Heart right ventricle (tissue), 16 donors: ENCODE data around the gene HS6ST1. TPM values are rescaled to one million over a fixed set of nuclear protein-coding genes. Genes with fewer than 3 reads are reported as not detected.

Experiments used
- ATAC-seq, 8 donors: fragments of 200-7000 bp; cut with Tn5 transposase; one replicate each; pipeline ENCODE4 v1.9.1; 2020; ENCODE audit warnings: mild to moderate bottlenecking in 8 of 8, moderate library complexity in 8 of 8, moderate number of reproducible peaks in 1 of 8
- DNase-seq, 2 donors: peaks; one replicate each; pipeline ENCODE4 v3.0.0-alpha.2; 2020
- H3K27ac ChIP-seq, 10 donors: fragments of 200-600 bp; sonication (generic) in 2 of 10; one replicate each; pipeline versions ENCODE4 v1.5.0 to v1.8.0; 2020 to 2022; ENCODE audit warnings: mild to moderate bottlenecking in 3 of 10
- H3K27me3 ChIP-seq, 7 donors: fragments of 200-600 bp; one replicate each; pipeline ENCODE4 v1.8.0; 2021 to 2022; ENCODE audit warnings: mild to moderate bottlenecking in 2 of 7
- H3K36me3 ChIP-seq, 9 donors: fragments of 200-600 bp; sonication (generic) in 1 of 9; one replicate each; pipeline versions ENCODE4 v1.5.0 to v1.8.0; 2020 to 2022; ENCODE audit warnings: mild to moderate bottlenecking in 2 of 9
- H3K4me1 ChIP-seq, 9 donors: fragments of 200-600 bp; sonication (generic) in 1 of 9; one replicate each; pipeline versions ENCODE4 v1.5.0 to v1.8.0; 2020 to 2022; ENCODE audit warnings: mild to moderate bottlenecking in 4 of 9
- H3K4me3 ChIP-seq, 10 donors: fragments of 200-600 bp; sonication (generic) in 2 of 10; one replicate each; pipeline versions ENCODE4 v1.5.0 to v1.8.0; 2020 to 2022; ENCODE audit warnings: mild to moderate bottlenecking in 7 of 10, moderate library complexity in 2 of 10
- H3K9me3 ChIP-seq, 11 donors: fragments of 200-600 bp in 10 of 11; sonication (generic) in 2 of 11; one replicate each; pipeline versions ENCODE4 v1.5.0 to v1.8.0; 2013 to 2022; ENCODE audit warnings: mild to moderate bottlenecking in 2 of 11, control low read depth in 1 of 11, moderate library complexity in 1 of 11
- WGBS, 2 donors: extraction: QIAGEN DNeasy Blood & Tissue Kit; methylation state at CpG; one replicate each; pipeline ENCODE4 v1.1.7; 2013; ENCODE audit warnings: inconsistent platforms in 1 of 2; 5-methylcytosine and 5-hydroxymethylcytosine counted together
- intact Hi-C, 10 donors: fragments of 100-400 bp; cut with DNase I; formaldehyde crosslinking; loops; one replicate each; pipeline versions ENCODE4 v1.11.1 to v1.14.2; 2022
- polyA plus RNA-seq, 2 donors: library from polyadenylated mRNA; stranded (reverse); fragments of 200-250 nt; gene quantifications; one replicate each; pipeline ENCODE4 v1.2.3, GENCODE V29; 2013
- total RNA-seq, 10 donors: library from RNA; stranded (reverse); fragmentation: NEBNext Ultra II Directional in 3 of 10; extraction: Animal tissue kit (Norgen Biotek cat#: 25700) in 3 of 10; gene quantifications; one replicate each; pipeline versions ENCODE4 v1.2.1 to v1.2.4, GENCODE V29; 2021 to 2023
- TF ChIP-seq, protein P1 (sequence below), 9 donors: fragments of 200-600 bp; sonication (generic) in 2 of 9; IDR thresholded peaks; one replicate each; pipeline versions ENCODE4 v1.5.0 to v1.8.0; 2021 to 2022; ENCODE audit warnings: antibody characterized with exemption in 9 of 9, mild to moderate bottlenecking in 5 of 9, moderate library complexity in 1 of 9
- donor health status: Arrhythmogenic right ventricular cardiomyopathy.
- donor health status: ischemic (EF 13 %, LVEDD 7.1; RV severe dilation, severe dysfunction).
- donor health status: healthy with polysubstance abuse.
- donor health status: DM: no; HTN: yes; CAD: no.
- donor health status: DM: no; HTN: no; CAD: no.
- donor health status: ischemic (EF 25% LVEDD 6.9; RV normal size, moderate dysfunction).
- donor health status: ischemic (EF 25% LVEDD 5.7; RV mildly dilated, moderate dysfunction).
- donor health status: healthy.
- donor health status: DM: yes; HTN: yes; CAD: no.
- donor health status: Ischemic cardiomyopathy.
- donor health status: ischemic (EF 35%, LVEDD 5.7; RV mildly dilated, moderate dysfunction).
- donor health status: nonischemic (EF 11% LVEDD 7.7; RV severe dilation, severe dysfunction).
- donor health status: DM: yes; HTN: yes; CAD: no.
- donor health status: PGD.
- donor health status: ischemic (EF 29% LVEDD 5.4; RV normal size, mild dysfunction).
- donor health status: nonischemic (EF 23%, LVEDD 6.1; RV moderate dilation, normal function).

HS6ST1 gene
- total and polyA plus RNA-seq, 12 donors = 10.5 to 51.6 (median 18.2) TPM

DNA sequence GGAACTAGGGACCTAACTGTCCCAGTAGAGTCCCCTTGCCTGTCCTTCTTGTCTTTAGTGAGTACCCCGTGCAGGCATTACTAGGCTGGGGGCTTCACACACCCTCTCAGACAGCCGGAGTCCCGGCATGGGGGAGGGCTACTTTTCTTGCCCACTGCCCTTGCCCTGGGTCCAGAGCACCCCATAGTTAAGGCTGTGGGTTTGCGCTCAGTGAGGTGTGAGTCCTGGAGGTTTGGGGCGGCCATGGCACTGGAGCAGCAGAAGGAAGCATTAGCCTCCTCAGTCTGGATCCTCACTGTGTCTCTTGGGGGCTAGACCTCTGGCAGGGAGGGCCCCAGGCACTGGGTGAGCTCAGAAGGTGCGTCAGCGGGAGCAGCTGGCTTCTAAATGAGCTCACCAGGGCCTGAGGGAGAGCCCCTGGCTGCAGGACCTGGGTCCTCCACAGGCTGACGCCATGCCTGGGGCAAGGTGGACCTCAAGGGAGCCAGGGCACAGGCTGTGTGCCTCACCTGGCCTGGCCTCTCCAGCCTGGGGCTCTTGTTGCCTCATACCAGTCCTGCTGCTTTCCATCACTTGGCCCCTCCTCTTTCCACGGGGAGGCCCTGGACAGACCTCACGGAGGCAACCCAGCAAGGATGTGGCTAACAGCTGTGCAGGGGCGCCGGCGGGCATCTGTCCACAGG, 27.4 kb downstream of the HS6ST1 start:
- H3K4me3 ChIP-seq = no peak overlapping the region
- peaks cover 0 to 5% (median 0%) of the 10 kb centered on the region in 9 donors for H3K36me3 ChIP-seq
- H3K27ac ChIP-seq = no peak overlapping the region
- peaks cover 4 to 66% (median 29%) of the 10 kb centered on the region in 9 donors for H3K4me1 ChIP-seq
- 92 to 96% methylated on average over 13 of the region's 13 CpGs for WGBS, 2 donors
- intact Hi-C loops = loop anchor here in 2 of 10 donors (10.0 kb wide), 2 partner anchors 97 to 117 kb away; no protein-coding TSS in a partner anchor
- DNase-seq = no peak
- ATAC-seq = peak in 2 of 8 donors; percentile 2 to 13
- no peaks in the 10 kb centered on the region for H3K9me3 ChIP-seq
- H3K27me3 ChIP-seq = no peaks in the 10 kb centered on the region
- TF ChIP-seq, protein P1, sequence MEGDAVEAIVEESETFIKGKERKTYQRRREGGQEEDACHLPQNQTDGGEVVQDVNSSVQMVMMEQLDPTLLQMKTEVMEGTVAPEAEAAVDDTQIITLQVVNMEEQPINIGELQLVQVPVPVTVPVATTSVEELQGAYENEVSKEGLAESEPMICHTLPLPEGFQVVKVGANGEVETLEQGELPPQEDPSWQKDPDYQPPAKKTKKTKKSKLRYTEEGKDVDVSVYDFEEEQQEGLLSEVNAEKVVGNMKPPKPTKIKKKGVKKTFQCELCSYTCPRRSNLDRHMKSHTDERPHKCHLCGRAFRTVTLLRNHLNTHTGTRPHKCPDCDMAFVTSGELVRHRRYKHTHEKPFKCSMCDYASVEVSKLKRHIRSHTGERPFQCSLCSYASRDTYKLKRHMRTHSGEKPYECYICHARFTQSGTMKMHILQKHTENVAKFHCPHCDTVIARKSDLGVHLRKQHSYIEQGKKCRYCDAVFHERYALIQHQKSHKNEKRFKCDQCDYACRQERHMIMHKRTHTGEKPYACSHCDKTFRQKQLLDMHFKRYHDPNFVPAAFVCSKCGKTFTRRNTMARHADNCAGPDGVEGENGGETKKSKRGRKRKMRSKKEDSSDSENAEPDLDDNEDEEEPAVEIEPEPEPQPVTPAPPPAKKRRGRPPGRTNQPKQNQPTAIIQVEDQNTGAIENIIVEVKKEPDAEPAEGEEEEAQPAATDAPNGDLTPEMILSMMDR (IDR thresholded peaks at IDR 0.05) = no peak

DNA sequence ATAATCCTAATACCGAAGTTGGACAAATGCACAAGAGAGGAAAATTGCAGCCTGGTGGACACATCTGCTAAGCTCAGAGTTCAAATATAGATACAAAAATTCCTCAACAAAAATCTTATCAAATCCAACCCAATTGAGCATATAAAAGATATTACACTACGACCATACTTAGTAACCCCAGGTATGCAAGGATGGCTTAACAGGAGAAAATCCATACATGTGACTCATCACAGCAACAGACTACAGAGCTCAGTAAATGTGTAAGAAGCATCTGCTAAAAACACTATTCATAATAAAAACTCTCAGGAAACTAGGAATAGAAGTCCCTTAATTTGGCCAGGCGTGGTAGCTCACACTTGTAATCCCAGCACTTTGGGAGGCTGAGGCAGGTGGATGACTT, 28.3 kb downstream of the HS6ST1 start:
- H3K36me3 ChIP-seq = peaks cover 0 to 5% (median 0%) of the 10 kb centered on the region in 9 donors
- no peak overlapping the region for H3K4me3 ChIP-seq
- no peaks in the 10 kb centered on the region for H3K27me3 ChIP-seq
- TF ChIP-seq, protein P1 (IDR thresholded peaks at IDR 0.05) = no peak
- intact Hi-C loops = loop anchor here in 2 of 10 donors (10.0 kb wide), 2 partner anchors 96 to 116 kb away; no protein-coding TSS in a partner anchor
- no peaks in the 10 kb centered on the region for H3K9me3 ChIP-seq
- DNase-seq (no peak), ATAC-seq (no peak)
- peaks cover 6 to 66% (median 34%) of the 10 kb centered on the region in 9 donors for H3K4me1 ChIP-seq
- WGBS, 2 donors = 96% methylated on average over 3 of the region's 3 CpGs
- H3K27ac ChIP-seq = no peak overlapping the region

DNA sequence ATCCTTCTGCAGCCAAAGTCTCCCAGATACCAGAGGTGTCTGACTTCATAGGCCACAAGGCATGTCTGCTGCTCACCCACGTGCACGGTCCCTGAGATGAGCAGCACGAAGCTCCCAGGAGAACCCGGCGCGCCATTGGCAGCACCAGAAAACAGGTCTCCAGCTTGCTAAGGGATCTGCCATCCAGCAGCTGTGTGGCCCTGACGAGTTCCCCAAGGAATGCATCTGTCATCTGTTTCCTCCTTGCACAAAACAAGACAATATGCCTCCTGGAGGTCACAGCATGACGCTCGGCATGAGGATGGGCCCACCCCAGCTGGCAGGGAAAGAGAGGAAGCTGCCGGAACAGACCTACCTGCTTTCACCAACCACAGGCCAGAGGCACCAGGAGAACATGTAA, 29.2 kb downstream of the HS6ST1 start:
- no peak overlapping the region for H3K4me3 ChIP-seq

DNA sequence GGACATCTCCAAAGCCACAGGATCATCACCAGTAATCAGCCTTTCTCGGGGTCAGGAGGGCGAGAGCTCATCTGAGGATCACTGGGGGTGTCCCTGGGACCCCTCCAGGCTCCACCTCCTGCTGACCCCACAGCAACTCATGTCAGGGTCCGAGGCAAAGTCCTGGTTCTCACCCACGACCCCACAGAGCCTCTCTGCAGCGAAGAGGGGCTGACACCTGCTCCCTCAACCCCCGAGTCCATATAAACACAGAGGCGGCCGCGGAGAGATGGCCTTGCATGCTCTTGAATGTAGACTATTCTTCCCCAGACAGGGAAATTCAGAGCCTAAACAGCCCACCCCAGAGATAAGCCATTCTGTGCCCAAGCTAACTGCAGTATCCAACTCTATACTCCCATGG, 29.9 kb downstream of the HS6ST1 start:
- no peak for ATAC-seq

More for the DNA sequence above, 29.2 kb downstream of the HS6ST1 start:
- intact Hi-C loops = loop anchor here in 1 of 10 donors (10.0 kb wide), 1 partner anchor 55 kb away; no protein-coding TSS in a partner anchor
- TF ChIP-seq, protein P1 (IDR thresholded peaks at IDR 0.05) = no peak
- peak in 1 of 2 donors; percentile 10 for DNase-seq
- ATAC-seq = no peak
- 57 to 79% methylated on average over 10 of the region's 10 CpGs for WGBS, 2 donors
- Histone ChIP-seq H3K27me3 (no peaks in the 10 kb centered on the region), H3K4me1 (peaks cover 6 to 60% (median 32%) of the 10 kb centered on the region in 9 donors), H3K27ac (no peak overlapping the region), H3K36me3 (peaks cover 0 to 5% (median 0%) of the 10 kb centered on the region in 9 donors), H3K9me3 (no peaks in the 10 kb centered on the region)

More for the DNA sequence above, 29.9 kb downstream of the HS6ST1 start:
- peaks cover 0 to 5% (median 0%) of the 10 kb centered on the region in 9 donors for H3K36me3 ChIP-seq
- WGBS, 2 donors = 96 to 97% methylated on average over 9 of the region's 9 CpGs
- TF ChIP-seq, protein P1 (IDR thresholded peaks at IDR 0.05) = no peak
- H3K27me3 ChIP-seq = no peaks in the 10 kb centered on the region
- no peak overlapping the region for H3K4me3 ChIP-seq
- no peak overlapping the region for H3K27ac ChIP-seq
- peaks cover 6 to 67% (median 33%) of the 10 kb centered on the region in 9 donors for H3K4me1 ChIP-seq
- no peaks in the 10 kb centered on the region for H3K9me3 ChIP-seq
- no peak for DNase-seq
- intact Hi-C loops = loop anchor here in 1 of 10 donors (10.0 kb wide), 1 partner anchor 54 kb away; no protein-coding TSS in a partner anchor
